ENCODE results near the gene NAA15. TPM values are rescaled to one million over a fixed set of nuclear protein-coding genes. Genes with fewer than 3 reads are reported as not detected.
"Not testable (repeated sequence)": the region's sequence is repeated elsewhere in the genome, so short reads cannot be mapped to it uniquely, and the experiment has no call there.

NAA15 gene
- total and polyA plus RNA-seq, 5 donors: 9.2 to 45.0 (median 36.5) TPM

DNA sequence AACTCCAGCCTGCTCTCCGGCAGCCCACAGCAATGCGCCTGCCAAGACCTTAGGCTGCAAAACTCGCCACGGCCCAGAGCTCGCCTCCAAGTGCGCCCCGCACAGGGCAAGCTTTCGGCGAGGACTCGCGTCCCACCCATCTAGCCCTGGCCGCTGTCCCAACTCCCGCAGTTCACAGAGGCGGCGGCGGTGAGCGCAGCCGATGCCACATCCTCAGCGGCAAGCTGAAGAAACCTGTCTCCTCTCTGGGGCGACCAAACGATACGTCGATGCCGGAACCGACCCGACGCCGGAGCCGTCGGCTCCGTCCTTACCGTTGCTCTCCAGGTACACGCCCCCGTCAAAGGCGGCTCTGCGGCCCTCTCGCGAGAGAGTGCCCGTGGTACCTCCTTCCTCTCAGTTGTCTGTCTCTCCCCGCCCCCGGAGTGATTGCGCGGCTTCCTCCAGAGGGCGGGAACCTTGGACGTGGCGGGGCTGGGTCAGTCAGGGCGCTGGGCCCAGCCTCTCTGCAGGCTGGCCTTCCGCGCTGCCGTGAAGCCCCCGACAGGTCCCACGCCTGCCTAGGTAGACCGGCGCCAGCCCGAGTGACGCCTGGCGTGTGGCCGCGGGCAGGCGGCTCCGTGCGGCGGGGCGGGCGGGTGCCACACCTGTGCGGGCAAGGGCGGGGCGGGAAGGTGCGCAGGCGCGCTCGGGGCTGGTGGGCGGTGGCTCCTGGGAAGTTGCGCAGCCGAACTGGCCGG is 152.2 kb downstream of the NAA15 start:
- no peaks in the 10 kb centered on the region for H3K4me1 ChIP-seq (ENCODE audit: control insufficient read depth, insufficient read depth, low read length)
- intact Hi-C loops (cut with DNase I): no loop called here

DNA sequence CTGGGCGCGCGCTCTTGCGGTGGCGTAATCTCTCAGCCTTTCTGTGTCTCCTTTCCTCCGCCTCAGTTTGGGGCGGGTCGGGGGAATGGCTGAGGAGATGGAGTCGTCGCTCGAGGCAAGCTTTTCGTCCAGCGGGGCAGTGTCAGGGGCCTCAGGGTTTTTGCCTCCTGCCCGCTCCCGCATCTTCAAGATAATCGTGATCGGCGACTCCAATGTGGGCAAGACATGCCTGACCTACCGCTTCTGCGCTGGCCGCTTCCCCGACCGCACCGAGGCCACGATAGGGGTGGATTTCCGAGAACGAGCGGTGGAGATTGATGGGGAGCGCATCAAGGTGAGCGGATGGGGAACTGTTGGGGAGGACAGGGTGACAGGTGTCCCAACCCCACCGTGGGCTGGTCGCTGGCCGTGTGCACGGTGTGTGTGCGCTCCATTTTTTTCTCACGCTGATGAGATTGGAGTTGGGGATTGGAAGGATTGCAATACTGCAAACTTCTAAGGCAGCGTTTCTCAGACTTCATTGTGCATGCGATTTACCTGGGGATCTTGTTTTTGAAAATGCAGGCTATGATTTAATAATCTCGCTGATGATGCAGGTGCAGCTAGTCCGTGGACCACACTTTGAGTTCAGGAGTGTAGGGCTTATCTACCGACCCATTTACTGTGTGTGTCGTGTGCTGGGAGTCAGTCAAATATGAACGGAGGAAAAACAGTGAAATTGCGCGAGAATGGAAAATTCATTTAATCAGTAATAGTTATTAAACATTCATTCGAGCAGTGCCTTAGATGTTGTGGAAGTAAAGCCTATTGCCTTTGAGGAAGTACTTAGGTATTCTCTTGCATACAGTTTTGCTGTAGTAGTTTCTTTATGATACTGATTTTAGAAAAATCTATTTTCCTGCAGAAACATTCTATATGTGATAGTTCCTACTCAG is 153.1 kb downstream of the NAA15 start, which contains the start of gene RAB33B:
RAB33B (plus strand) TSS at position 11 of the 935 bp plus-strand sequence; CDS start at position 86, 75 bp downstream.
- intact Hi-C loops (cut with DNase I): no loop called here
- DNase-seq (no peak), ATAC-seq (peak; percentile 2 to 4)
- Histone ChIP-seq H3K4me3 (ENCODE audit: low read length) (peak within 1 kb of the TSS; percentile 83), H3K27ac (ENCODE audit: low read length) (peak within 1 kb of the TSS; percentile 96), H3K4me1 (ENCODE audit: control insufficient read depth, insufficient read depth, low read length) (no peaks in the 10 kb centered on the region), H3K9me3 (ENCODE audit: control insufficient read depth, low read length) (no peaks in the 10 kb centered on the region), H3K27me3 (ENCODE audit: control insufficient read depth, insufficient read depth) (no peaks in the 10 kb centered on the region)
- 1% methylated on average over 46 of the region's 46 CpGs for WGBS

More for the DNA sequence above, 152.2 kb downstream of the NAA15 start:
- Histone ChIP-seq H3K4me3 (ENCODE audit: low read length) (peak overlapping the region; percentile 83), H3K27ac (ENCODE audit: low read length) (peak overlapping the region; percentile 96), H3K27me3 (ENCODE audit: control insufficient read depth, insufficient read depth) (no peaks in the 10 kb centered on the region), H3K9me3 (ENCODE audit: control insufficient read depth, low read length) (no peaks in the 10 kb centered on the region)
- ATAC-seq (peak; percentile 99), DNase-seq (peak; percentile 99)
- WGBS: under 1% methylated on average over 76 of the region's 76 CpGs

DNA sequence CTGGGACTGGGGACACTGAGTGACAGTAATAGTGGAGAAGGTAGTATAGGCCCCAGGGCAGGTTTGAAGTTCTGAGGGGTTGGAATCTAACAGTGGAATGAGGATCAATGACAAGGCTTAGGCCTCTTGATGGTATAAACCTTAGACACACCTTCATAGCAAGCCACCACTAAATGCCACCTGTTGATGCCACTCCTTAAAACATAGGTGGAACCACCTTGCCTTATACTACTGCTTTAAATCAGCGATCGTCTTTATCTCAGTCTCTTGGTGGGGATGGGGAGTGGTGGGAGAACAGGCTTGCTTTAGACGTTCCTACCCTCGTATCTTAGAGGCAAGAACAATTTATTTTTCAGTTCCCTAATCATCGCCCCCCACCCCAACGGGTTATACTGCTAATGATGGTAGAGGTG is 153.8 kb downstream of the NAA15 start:
- Histone ChIP-seq H3K27me3 (ENCODE audit: control insufficient read depth, insufficient read depth) (no peaks in the 10 kb centered on the region), H3K4me1 (ENCODE audit: control insufficient read depth, insufficient read depth, low read length) (no peaks in the 10 kb centered on the region)
- 34% methylated on average over 6 of the region's 6 CpGs for WGBS

DNA sequence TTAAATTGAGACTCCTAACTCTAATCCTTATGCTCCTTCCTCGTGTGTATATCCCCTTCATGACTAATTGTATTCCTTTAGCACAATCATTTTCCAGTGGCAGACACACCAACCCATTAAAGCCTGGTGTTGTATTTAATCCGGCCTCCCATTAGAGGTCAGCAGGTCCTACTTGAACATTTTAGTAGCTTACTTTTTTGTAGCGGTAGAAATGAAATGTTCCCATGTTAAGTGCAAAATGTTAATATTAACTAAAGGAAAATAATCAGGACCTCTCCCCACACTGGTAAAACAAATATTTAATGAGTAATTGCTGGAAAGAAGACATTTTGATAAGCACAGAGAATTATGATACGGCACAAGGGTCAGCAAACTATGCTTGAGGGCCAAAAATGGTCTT is 156.0 kb downstream of the NAA15 start:
- H3K27me3 ChIP-seq (ENCODE audit: control insufficient read depth, insufficient read depth): no peaks in the 10 kb centered on the region
- DNase-seq (no peak), ATAC-seq (no peak)
- no peaks in the 10 kb centered on the region for H3K4me1 ChIP-seq (ENCODE audit: control insufficient read depth, insufficient read depth, low read length)
- intact Hi-C loops (cut with DNase I): no loop called here
- 64% methylated on average over 4 of the region's 4 CpGs for WGBS
- no peaks in the 10 kb centered on the region for H3K9me3 ChIP-seq (ENCODE audit: control insufficient read depth, low read length)
- no peak overlapping the region for H3K27ac ChIP-seq (ENCODE audit: low read length)
- H3K4me3 ChIP-seq (ENCODE audit: low read length): no peak overlapping the region

More for the DNA sequence above, 153.8 kb downstream of the NAA15 start:
- Histone ChIP-seq H3K4me3 (ENCODE audit: low read length) (peak overlapping the region; percentile 83), H3K27ac (ENCODE audit: low read length) (no peak overlapping the region), H3K9me3 (ENCODE audit: control insufficient read depth, low read length) (no peaks in the 10 kb centered on the region)
- intact Hi-C loops (cut with DNase I): no loop called here
- DNase-seq (no peak), ATAC-seq (no peak)

DNA sequence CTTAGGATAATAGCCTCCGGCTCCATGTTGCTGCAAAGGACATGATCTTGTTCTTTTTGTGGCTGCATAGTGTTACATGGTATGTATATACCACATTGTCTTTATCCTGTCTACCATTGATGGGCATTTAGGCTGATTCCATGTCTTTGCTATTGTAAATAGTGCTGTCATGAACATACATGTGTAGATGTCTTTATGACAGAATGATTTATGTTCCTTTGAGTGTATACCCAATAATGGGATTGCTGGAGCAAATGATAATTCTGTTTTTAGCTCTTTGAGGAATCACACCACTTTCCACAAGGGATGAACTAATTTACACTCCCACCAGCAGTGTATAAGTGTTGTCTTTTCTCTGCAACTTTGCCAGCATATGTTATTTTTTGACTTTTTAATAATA is 157.2 kb downstream of the NAA15 start:
- Histone ChIP-seq H3K27me3 (ENCODE audit: control insufficient read depth, insufficient read depth) (no peaks in the 10 kb centered on the region), H3K4me1 (ENCODE audit: control insufficient read depth, insufficient read depth, low read length) (no peaks in the 10 kb centered on the region), H3K9me3 (ENCODE audit: control insufficient read depth, low read length) (no peaks in the 10 kb centered on the region), H3K4me3 (ENCODE audit: low read length) (no peak overlapping the region), H3K27ac (ENCODE audit: low read length) (no peak overlapping the region)
- intact Hi-C loops (cut with DNase I): no loop called here
- DNase-seq: no peak
- ATAC-seq: no peak
- 99% methylated on average over 1 of the region's 1 CpG for WGBS

DNA sequence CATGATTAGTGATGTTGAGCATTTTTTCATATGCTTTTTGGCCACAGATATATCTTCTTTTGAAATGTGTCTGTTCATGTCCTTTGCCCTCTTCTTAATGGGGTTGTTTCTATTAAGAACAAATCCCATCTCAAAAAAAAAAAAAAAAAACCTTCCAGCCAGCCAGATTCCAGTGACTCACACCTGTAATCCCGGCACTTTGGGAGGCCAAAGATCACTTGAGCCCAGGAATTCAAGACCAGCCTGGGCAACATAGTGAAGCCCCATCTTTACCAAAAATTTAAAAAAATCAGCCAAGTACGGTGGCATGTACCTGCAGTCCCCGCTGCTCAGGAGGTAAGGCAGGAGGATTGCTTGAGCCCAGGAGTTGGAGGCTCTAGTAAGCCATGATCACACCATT is 157.7 kb downstream of the NAA15 start:
- ATAC-seq: no peak
- H3K4me1 ChIP-seq (ENCODE audit: control insufficient read depth, insufficient read depth, low read length): no peaks in the 10 kb centered on the region
- no peak overlapping the region for H3K27ac ChIP-seq (ENCODE audit: low read length)
- no peak overlapping the region for H3K4me3 ChIP-seq (ENCODE audit: low read length)
- intact Hi-C loops (cut with DNase I): no loop called here
- 93% methylated on average over 3 of the region's 3 CpGs for WGBS
- H3K9me3 ChIP-seq (ENCODE audit: control insufficient read depth, low read length): no peaks in the 10 kb centered on the region
- H3K27me3 ChIP-seq (ENCODE audit: control insufficient read depth, insufficient read depth): no peaks in the 10 kb centered on the region
- DNase-seq: no peak

DNA sequence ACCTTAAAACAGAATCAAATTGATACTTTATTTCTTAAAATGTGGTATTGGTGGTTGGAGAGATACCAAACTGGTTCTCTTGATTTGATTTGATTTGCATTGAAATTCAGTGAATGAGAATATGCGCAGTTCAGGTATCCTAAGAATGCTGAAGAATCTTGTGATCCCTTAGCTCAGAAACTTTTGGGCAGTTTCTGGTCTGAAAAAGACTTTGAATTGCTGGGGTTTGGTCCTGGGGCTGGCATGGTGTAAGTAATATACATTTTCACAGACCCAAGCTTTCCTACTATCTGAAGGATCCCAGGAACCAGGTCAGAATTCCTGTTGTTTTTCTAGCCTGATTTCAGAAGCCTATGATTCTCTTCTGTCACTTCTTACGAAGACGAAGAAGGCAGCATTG is 159.3 kb downstream of the NAA15 start:
- Histone ChIP-seq H3K27ac (ENCODE audit: low read length) (no peak overlapping the region), H3K4me3 (ENCODE audit: low read length) (no peak overlapping the region), H3K27me3 (ENCODE audit: control insufficient read depth, insufficient read depth) (no peaks in the 10 kb centered on the region), H3K4me1 (ENCODE audit: control insufficient read depth, insufficient read depth, low read length) (no peaks in the 10 kb centered on the region), H3K9me3 (ENCODE audit: control insufficient read depth, low read length) (no peaks in the 10 kb centered on the region)
- DNase-seq: no peak
- intact Hi-C loops (cut with DNase I): no loop called here
- ATAC-seq: no peak
- WGBS: 94% methylated on average over 3 of the region's 3 CpGs

DNA sequence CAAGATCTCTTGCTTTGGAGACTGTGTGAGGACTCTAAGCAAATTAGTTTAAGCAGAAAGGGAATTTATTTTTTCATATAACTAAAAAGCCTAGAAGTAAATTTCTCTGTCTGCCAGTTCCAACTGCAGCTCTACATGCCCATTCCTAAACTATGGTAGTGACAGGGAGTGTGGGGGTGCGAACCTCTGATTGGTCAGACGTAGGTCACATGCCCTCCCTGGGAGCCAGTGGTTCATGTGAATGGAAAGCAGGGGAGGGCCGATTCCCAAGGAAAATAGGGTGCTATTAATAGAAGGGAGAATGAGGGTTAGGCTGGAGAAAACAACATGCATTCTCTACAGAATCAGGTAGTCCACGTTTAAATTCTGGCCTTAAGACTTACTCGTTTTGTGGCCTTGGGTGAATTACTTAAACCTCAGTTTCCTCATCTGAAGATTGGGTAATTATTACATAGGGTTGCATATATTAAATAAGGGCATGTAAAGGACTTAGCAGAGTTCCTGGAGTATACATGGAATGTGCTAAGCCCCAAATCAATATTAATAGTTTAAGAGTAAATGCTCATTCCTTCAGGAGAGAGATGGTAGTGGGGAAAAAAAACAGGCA is 159.8 kb downstream of the NAA15 start:
- ATAC-seq (peak in 1 of 2 donors; percentile 36), DNase-seq (no peak)
- intact Hi-C loops (cut with DNase I): no loop called here
- H3K27ac ChIP-seq (ENCODE audit: low read length): no peak overlapping the region
- no peaks in the 10 kb centered on the region for H3K27me3 ChIP-seq (ENCODE audit: control insufficient read depth, insufficient read depth)
- H3K9me3 ChIP-seq (ENCODE audit: control insufficient read depth, low read length): no peaks in the 10 kb centered on the region
- no peak overlapping the region for H3K4me3 ChIP-seq (ENCODE audit: low read length)
- 63% methylated on average over 5 of the region's 5 CpGs for WGBS
- no peaks in the 10 kb centered on the region for H3K4me1 ChIP-seq (ENCODE audit: control insufficient read depth, insufficient read depth, low read length)

DNA sequence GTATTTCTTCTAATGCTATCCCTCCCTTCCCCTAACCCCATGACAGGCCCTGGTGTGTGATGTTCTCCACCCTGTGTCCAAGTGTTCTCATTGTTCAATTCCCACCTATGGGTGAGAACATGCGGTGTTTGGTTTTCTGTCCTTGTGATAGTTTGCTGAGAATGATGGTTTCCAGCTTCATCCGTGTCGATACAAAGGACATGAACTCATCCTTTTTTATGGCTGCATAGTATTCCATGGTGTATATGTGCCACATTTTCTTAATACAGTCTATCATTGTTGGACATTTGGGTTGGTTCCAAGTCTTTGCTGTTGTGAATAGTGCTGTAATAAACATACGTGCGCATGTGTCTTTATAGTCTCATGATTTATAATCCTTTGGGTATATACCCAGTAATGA is 163.2 kb downstream of the NAA15 start:
- H3K27me3 ChIP-seq (ENCODE audit: control insufficient read depth, insufficient read depth); DNase-seq; H3K27ac ChIP-seq (ENCODE audit: low read length); H3K4me3 ChIP-seq (ENCODE audit: low read length); H3K9me3 ChIP-seq (ENCODE audit: control insufficient read depth, low read length); ATAC-seq; H3K4me1 ChIP-seq (ENCODE audit: control insufficient read depth, insufficient read depth, low read length); intact Hi-C loops (cut with DNase I): not testable (repeated sequence)
- 97% methylated on average over 5 of the region's 5 CpGs for WGBS

DNA sequence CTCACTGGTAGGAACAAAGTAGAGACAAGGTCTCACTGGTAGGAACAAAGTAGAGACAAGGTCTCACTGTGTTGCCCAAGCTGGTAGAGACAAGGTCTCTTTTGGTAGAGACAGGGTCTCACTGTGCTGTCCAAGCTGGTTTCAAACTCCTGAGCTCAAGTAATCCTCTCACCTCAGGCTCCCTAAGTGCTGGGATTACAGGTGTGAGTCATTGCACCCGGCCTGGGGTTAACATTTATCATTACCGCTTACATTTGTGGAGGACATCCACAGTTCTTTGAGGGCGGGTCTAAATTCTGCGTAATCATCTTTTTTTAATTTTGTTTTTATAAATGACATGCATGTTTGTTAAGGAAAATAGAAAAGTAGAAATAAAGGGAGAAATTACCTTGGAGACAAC is 164.6 kb downstream of the NAA15 start:
- Histone ChIP-seq H3K27me3 (ENCODE audit: control insufficient read depth, insufficient read depth) (no peaks in the 10 kb centered on the region), H3K4me1 (ENCODE audit: control insufficient read depth, insufficient read depth, low read length) (no peaks in the 10 kb centered on the region), H3K9me3 (ENCODE audit: control insufficient read depth, low read length) (no peaks in the 10 kb centered on the region), H3K4me3 (ENCODE audit: low read length) (no peak overlapping the region), H3K27ac (ENCODE audit: low read length) (no peak overlapping the region)
- intact Hi-C loops (cut with DNase I): no loop called here
- WGBS: 74% methylated on average over 4 of the region's 4 CpGs
- DNase-seq (no peak), ATAC-seq (no peak)

DNA sequence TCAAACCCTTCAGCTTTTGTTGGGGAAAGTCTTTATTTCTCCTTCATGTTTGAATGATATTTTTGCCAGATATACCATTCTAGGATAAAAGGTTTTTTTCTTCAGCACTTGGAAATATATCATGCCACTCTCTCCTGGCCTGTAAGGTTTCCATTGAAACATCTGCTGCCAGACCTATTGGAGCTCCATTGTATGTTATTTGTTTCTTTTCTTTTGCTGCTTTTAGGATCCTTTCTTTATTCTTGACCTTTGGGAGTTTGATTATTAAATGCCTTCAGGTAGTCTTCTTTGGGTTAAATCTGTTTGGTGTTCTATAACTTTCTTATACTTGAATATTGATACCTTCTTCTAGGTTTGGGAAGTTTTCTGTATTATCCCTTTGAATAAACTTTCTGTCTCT is 167.5 kb downstream of the NAA15 start:
- H3K4me3 ChIP-seq (ENCODE audit: low read length); DNase-seq; intact Hi-C loops (cut with DNase I); H3K27me3 ChIP-seq (ENCODE audit: control insufficient read depth, insufficient read depth); ATAC-seq; H3K9me3 ChIP-seq (ENCODE audit: control insufficient read depth, low read length); H3K27ac ChIP-seq (ENCODE audit: low read length); H3K4me1 ChIP-seq (ENCODE audit: control insufficient read depth, insufficient read depth, low read length): not testable (repeated sequence)

All from right cardiac atrium (tissue), 5 donors.